Stimulated activated CD8-positive, alpha-beta memory T cell treated with anti-CD3 and anti-CD28 coated beads, Interleukin-7, amount 100 ng/mL, for 4 hours (primary cell): ENCODE measurements around the gene FIG4.
"Not testable (repeated sequence)": the region's sequence is repeated elsewhere in the genome, so short reads cannot be mapped to it uniquely, and the experiment has no call there.

Source experiments
- DNase-seq, 2 donors: peaks; one replicate each; pipeline ENCODE4 v3.0.0-alpha.2; 2020; ENCODE audit warnings: low read depth in 2 of 2

The FIG4 gene

GRCh38 chr6:109795994-109796555 is 105.0 kb downstream of the FIG4 start:
- no peak for DNase-seq

GRCh38 chr6:109799129-109799528 is 108.0 kb downstream of the FIG4 start:
- DNase-seq: no peak

GRCh38 chr6:109799664-109800063 is 108.6 kb downstream of the FIG4 start:
- DNase-seq: no peak

GRCh38 chr6:109800771-109801170 is 109.7 kb downstream of the FIG4 start:
- DNase-seq: no peak

- DNase-seq: no peak
Observed at GRCh38 chr6:109801794-109802193, 110.7 kb downstream of the FIG4 start.

GRCh38 chr6:109804020-109804419 is 112.9 kb downstream of the FIG4 start:
- DNase-seq: no peak

- no peak for DNase-seq
Observed at GRCh38 chr6:109807881-109808280, 116.8 kb downstream of the FIG4 start.

GRCh38 chr6:109808837-109809236 is 117.7 kb downstream of the FIG4 start:
- DNase-seq: no peak

GRCh38 chr6:109815054-109815453 is 124.0 kb downstream of the FIG4 start:
- no peak for DNase-seq

- DNase-seq: no peak
Observed at GRCh38 chr6:109816452-109817374, 125.6 kb downstream of the FIG4 start.

- DNase-seq: no peak
Observed at GRCh38 chr6:109820706-109821350, 129.7 kb downstream of the FIG4 start.

GRCh38 chr6:109821428-109821827 is 130.3 kb downstream of the FIG4 start:
- no peak for DNase-seq

GRCh38 chr6:109824105-109824504 is 133.0 kb downstream of the FIG4 start:
- no peak for DNase-seq

- DNase-seq: no peak
Observed at GRCh38 chr6:109826551-109826950, 135.5 kb downstream of the FIG4 start.

- not testable (repeated sequence) for DNase-seq
Observed at GRCh38 chr6:109831352-109831751, 140.3 kb downstream of the FIG4 start.

GRCh38 chr6:109834131-109834530 is 143.0 kb downstream of the FIG4 start:
- DNase-seq: no peak

- DNase-seq: no peak
Observed at GRCh38 chr6:109834595-109835437, 143.7 kb downstream of the FIG4 start.

- no peak for DNase-seq
Observed at GRCh38 chr6:109840034-109840433, 148.9 kb downstream of the FIG4 start.

- no peak for DNase-seq
Observed at GRCh38 chr6:109840796-109841195, 149.7 kb downstream of the FIG4 start.

- no peak for DNase-seq
Observed at GRCh38 chr6:109841869-109842268, 150.8 kb downstream of the FIG4 start.

- no peak for DNase-seq
Observed at GRCh38 chr6:109852713-109853112, 161.6 kb downstream of the FIG4 start.

GRCh38 chr6:109853426-109853825 is 162.3 kb downstream of the FIG4 start:
- DNase-seq: no peak
